H1 (cell line): ENCODE results near the gene KLF16.

Experiments used
- CHD1 ChIP-seq: IDR thresholded peaks from 2 replicates; pipeline ENCODE4 v1.6.1; 2012; ENCODE audit warnings: low read depth, low read length, improper control_type of control experiment
- CTCF ChIP-seq, 3 experiments: IDR thresholded peaks; 1 replicate in 2 of 3; 2 replicates in 1 of 3; pipeline versions ENCODE4 v1.5.1 to v1.6.1; 2011; ENCODE audit warnings: low read length in 3 of 3, mild to moderate bottlenecking in 3 of 3, inconsistent platforms in 2 of 3, low read depth in 1 of 3, moderate library complexity in 1 of 3; ENCODE audit not compliant: insufficient read depth in 1 of 3; ENCODE audit errors: control extremely low read depth in 1 of 3
- EGR1 ChIP-seq: IDR thresholded peaks from 2 replicates; pipeline ENCODE4 v1.6.1; 2011; ENCODE audit warnings: low read depth, low read length, borderline replicate concordance
- EP300 ChIP-seq, 2 experiments: IDR thresholded peaks; 1 replicate in 1 of 2; 2 replicates in 1 of 2; pipeline ENCODE4 v1.6.1; 2011 to 2012; ENCODE audit warnings: low read depth in 2 of 2, low read length in 2 of 2, mild to moderate bottlenecking in 2 of 2, borderline replicate concordance in 1 of 2, inconsistent platforms in 1 of 2, moderate library complexity in 1 of 2
- EZH2 ChIP-seq: fragments of 200-600 bp; sonication (generic); IDR thresholded peaks from 2 replicates; pipeline ENCODE4 v1.7.1; 2012; ENCODE audit warnings: low read depth, mild to moderate bottlenecking, moderate library complexity, low read length, inconsistent platforms; ENCODE audit not compliant: severe bottlenecking
- JUND ChIP-seq: IDR thresholded peaks from 2 replicates; pipeline ENCODE4 v1.6.1; 2011; ENCODE audit warnings: mild to moderate bottlenecking, improper control_type of control experiment, low read length
- POLR2A ChIP-seq, 2 experiments: IDR thresholded peaks; 1 replicate in 1 of 2; 2 replicates in 1 of 2; pipeline ENCODE4 v1.6.1; 2011; ENCODE audit warnings: low read depth in 2 of 2, low read length in 2 of 2, mild to moderate bottlenecking in 2 of 2; ENCODE audit errors: control extremely low read depth in 1 of 2
- SAP30 ChIP-seq: fragments of 300-600 bp; sonication (generic); IDR thresholded peaks from 2 replicates; pipeline ENCODE4 v1.7.1; 2012; ENCODE audit warnings: low read length, moderate library complexity, mild to moderate bottlenecking, inconsistent platforms; ENCODE audit not compliant: insufficient read depth, insufficient replicate concordance
- SIX5 ChIP-seq: IDR thresholded peaks from 2 replicates; pipeline ENCODE4 v1.6.1; 2011; ENCODE audit warnings: mild to moderate bottlenecking, low read depth, low read length

GRCh38 chr19:1851654-1852580 is 11.5 kb downstream of the KLF16 start:
- TF ChIP-seq CTCF (IDR thresholded peaks at IDR 0.05; ENCODE audit: control extremely low read depth in 1 of 3, insufficient read depth in 1 of 3, low read depth in 1 of 3, low read length in 3 of 3) (no peak), JUND (no peak), SIX5 (no peak), EP300 (IDR thresholded peaks at IDR 0.05; ENCODE audit: borderline replicate concordance in 1 of 2, low read depth in 2 of 2, low read length in 2 of 2) (no peak), EGR1 (no peak), EZH2 (no peak), SAP30 (no peak), POLR2A (IDR thresholded peaks at IDR 0.05; ENCODE audit: control extremely low read depth in 1 of 2, low read depth in 2 of 2, low read length in 2 of 2) (no peak), CHD1 (no peak)
